Heart left ventricle (tissue), 13 donors: Measurements from ENCODE around the gene ZNF491.

Source experiments
- CTCF ChIP-seq, 12 donors: fragments of 200-600 bp; sonication (generic) in 4 of 12; IDR thresholded peaks; one replicate each; pipeline versions ENCODE4 v1.5.0 to v1.8.0; 2018 to 2022; ENCODE audit warnings: antibody characterized with exemption in 12 of 12, mild to moderate bottlenecking in 5 of 12
- POLR2A ChIP-seq, 2 donors: fragments of 450-650 bp; IDR thresholded peaks; one replicate each; pipeline ENCODE4 v1.6.1; 2017; ENCODE audit warnings: antibody characterized with exemption in 2 of 2, mild to moderate bottlenecking in 2 of 2, moderate library complexity in 2 of 2
- donor health status: ischemic (EF 13 %, LVEDD 7.1; RV severe dilation, severe dysfunction).
- donor health status: DM: no; HTN: yes; CAD: no.
- donor health status: DM: no; HTN: no; CAD: no.
- donor health status: ischemic (EF 25% LVEDD 6.9; RV normal size, moderate dysfunction).
- donor health status: ischemic (EF 25% LVEDD 5.7; RV mildly dilated, moderate dysfunction).
- donor health status: ischemic (EF 35%, LVEDD 5.7; RV mildly dilated, moderate dysfunction).
- donor health status: nonischemic (EF 11% LVEDD 7.7; RV severe dilation, severe dysfunction).
- donor health status: DM: yes; HTN: yes; CAD: no.
- donor health status: PGD.
- donor health status: ischemic (EF 29% LVEDD 5.4; RV normal size, mild dysfunction).
- donor health status: nonischemic (EF 23%, LVEDD 6.1; RV moderate dilation, normal function).

GRCh38 chr19:11856596-11857250 lies 58.4 kb downstream of the ZNF491 start:
- TF ChIP-seq CTCF (IDR thresholded peaks at IDR 0.05) (no peak), POLR2A (IDR thresholded peaks at IDR 0.05) (no peak)
